AG10803 (cell line): ENCODE results near the gene PEMT.
A peak's percentile ranks its signal among the peaks of the same experiment; 100 is the strongest.

Source experiments
- DNase-seq: peaks from one replicate; pipeline ENCODE4 v3.0.0; 2010; ENCODE audit warnings: low read depth
- H3K4me3 ChIP-seq: 2 replicates; pipeline ENCODE4 v1.5.1; 2011; ENCODE audit warnings: mild to moderate bottlenecking, low read length, control low read depth
- TF ChIP-seq, protein P1 (sequence below): conservative IDR thresholded peaks from 2 replicates; pipeline ENCODE4 v1.5.1; 2011; ENCODE audit warnings: mild to moderate bottlenecking, low read length, control low read depth, inconsistent platforms

Gene PEMT

GRCh38 chr17:17576772-17577234 lies 14.7 kb downstream of the PEMT start:
- DNase-seq = no peak

DNA sequence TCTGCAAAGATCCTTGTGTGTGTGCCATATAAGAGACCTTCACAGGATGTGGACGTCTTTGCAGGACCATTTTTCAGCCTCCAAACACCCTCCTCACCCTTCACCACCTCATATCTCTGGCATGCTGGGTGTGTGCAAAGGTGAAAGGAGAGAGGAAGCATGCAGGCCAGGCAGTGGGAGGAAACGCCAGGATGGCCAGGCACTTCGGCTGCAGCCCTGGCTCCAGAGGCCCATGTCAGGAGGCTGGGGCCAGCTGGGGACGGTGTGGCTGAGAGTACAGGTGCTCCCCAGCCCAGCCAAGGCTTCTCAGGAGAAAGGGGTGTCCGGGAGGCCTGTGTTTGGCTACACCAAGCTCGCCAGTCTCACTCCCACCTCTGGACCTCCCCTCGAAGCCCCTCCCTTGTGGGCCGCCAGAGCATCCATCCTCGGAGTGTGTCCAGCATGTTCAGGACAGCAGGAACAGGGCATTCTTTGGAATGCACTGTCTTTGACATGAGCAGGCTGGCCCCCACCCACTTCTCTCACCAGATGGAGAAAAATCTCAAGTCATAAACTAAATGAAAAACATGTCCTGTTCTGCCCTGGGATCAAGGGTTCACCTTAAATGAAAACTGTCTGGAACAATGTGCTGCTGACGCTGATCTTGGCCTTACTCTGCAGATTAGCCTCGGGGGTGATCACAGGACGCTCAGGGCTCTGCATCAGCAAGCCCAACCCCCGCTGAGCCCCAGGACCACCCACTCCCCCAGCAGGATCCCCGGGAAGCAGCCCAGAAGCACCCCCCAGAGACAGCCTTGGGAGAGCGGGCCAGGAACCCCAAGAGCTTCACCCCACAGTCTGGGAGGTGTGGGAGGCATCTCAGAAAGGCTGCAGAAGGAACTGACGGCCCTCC lies 15.9 kb downstream of the PEMT start:
- DNase-seq = peak; percentile 55
- H3K4me3 ChIP-seq = no peak overlapping the region

More at GRCh38 chr17:17576772-17577234, 14.7 kb downstream of the PEMT start:
- H3K4me3 ChIP-seq = no peak overlapping the region
- TF ChIP-seq, protein P1, sequence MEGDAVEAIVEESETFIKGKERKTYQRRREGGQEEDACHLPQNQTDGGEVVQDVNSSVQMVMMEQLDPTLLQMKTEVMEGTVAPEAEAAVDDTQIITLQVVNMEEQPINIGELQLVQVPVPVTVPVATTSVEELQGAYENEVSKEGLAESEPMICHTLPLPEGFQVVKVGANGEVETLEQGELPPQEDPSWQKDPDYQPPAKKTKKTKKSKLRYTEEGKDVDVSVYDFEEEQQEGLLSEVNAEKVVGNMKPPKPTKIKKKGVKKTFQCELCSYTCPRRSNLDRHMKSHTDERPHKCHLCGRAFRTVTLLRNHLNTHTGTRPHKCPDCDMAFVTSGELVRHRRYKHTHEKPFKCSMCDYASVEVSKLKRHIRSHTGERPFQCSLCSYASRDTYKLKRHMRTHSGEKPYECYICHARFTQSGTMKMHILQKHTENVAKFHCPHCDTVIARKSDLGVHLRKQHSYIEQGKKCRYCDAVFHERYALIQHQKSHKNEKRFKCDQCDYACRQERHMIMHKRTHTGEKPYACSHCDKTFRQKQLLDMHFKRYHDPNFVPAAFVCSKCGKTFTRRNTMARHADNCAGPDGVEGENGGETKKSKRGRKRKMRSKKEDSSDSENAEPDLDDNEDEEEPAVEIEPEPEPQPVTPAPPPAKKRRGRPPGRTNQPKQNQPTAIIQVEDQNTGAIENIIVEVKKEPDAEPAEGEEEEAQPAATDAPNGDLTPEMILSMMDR = no peak

GRCh38 chr17:17573912-17574311 lies 17.6 kb downstream of the PEMT start:
- DNase-seq = peak; percentile 71
- H3K4me3 ChIP-seq = no peak overlapping the region
- TF ChIP-seq, protein P1 = no peak

More for the DNA sequence above, 15.9 kb downstream of the PEMT start:
- TF ChIP-seq, protein P1 = no peak

GRCh38 chr17:17572010-17572785 lies 19.3 kb downstream of the PEMT start:
- TF ChIP-seq, protein P1 = no peak
- DNase-seq = no peak
- H3K4me3 ChIP-seq = no peak overlapping the region

- no peak overlapping the region for H3K4me3 ChIP-seq
- no peak for DNase-seq
- TF ChIP-seq, protein P1 = no peak
Observed at GRCh38 chr17:17570798-17571716, 20.5 kb downstream of the PEMT start.

DNA sequence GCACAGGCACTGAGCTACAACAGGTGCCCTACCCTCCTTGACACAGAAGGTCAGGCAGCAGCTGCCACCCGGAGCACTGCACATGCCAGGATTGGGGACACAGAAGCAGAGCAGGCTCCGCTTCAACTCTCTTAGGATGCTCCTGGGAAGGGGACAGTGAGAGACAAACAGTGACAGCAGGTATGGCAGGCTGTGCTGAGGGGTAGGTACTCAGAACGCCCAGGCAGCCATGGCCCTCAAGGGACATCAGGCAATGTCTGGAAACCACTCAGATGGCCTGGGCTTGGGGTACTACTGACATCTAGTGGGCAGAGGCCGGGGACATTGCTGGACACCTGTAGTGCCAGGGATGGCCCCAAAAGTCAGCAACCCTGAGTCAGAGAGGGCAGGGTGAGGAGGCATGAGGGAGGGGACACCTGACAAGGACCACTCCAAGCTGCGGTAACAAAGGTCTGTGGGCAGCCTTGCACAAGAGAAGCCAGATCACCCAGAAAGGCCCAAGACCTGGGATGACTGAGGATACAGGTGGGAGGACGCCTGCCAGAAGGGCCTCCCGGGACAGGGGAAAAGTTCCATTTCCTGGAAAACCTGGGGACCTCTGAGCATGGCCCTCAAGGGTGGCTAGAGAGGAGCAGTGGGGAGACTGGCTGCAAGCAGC lies 21.2 kb downstream of the PEMT start:
- no peak for DNase-seq
- TF ChIP-seq, protein P1 = peak; percentile 57
- no peak overlapping the region for H3K4me3 ChIP-seq
